T-helper 17 cell (primary cell): ENCODE data around the gene AGO4. TPM values are rescaled to one million over a fixed set of nuclear protein-coding genes. Genes with fewer than 3 reads are reported as not detected.
A peak's percentile ranks its signal among the peaks of the same experiment; 100 is the strongest.
"Not testable (repeated sequence)": the region's sequence is repeated elsewhere in the genome, so short reads cannot be mapped to it uniquely, and the experiment has no call there.

Source experiments
- ATAC-seq: fragments of 150-1000 bp; cut with Tn5 transposase; 2 replicates; pipeline ENCODE4 v1.10.0; 2021; ENCODE audit warnings: mild to moderate bottlenecking, moderate library complexity
- DNase-seq, 3 donors: peaks; one replicate each; pipeline versions ENCODE4 v3.0.0 to v3.0.0-alpha.2; 2020 to 2021
- H3K9me3 ChIP-seq: one replicate; pipeline ENCODE4 v1.7.0; 2013; ENCODE audit warnings: low read length, mild to moderate bottlenecking; ENCODE audit not compliant: control insufficient read depth, poor library complexity, severe bottlenecking
- H3K27ac Mint-ChIP-seq: one replicate; pipeline ENCODE4 v1.8.0; 2022; ENCODE audit warnings: mild to moderate bottlenecking, moderate library complexity, mixed read lengths
- H3K27me3 Mint-ChIP-seq: one replicate; pipeline ENCODE4 v1.8.0; 2022; ENCODE audit warnings: mixed read lengths
- H3K36me3 Mint-ChIP-seq: one replicate; pipeline ENCODE4 v1.8.0; 2022; ENCODE audit warnings: low read depth, mixed read lengths
- H3K4me1 Mint-ChIP-seq: one replicate; pipeline ENCODE4 v1.8.0; 2022; ENCODE audit warnings: mild to moderate bottlenecking, mixed read lengths
- H3K4me3 Mint-ChIP-seq: one replicate; pipeline ENCODE4 v1.8.0; 2022; ENCODE audit warnings: mild to moderate bottlenecking, moderate library complexity, mixed read lengths
- total RNA-seq, 4 donors: library from RNA in 2 of 4; stranded (reverse) in 2 of 4; gene quantifications; one replicate each; pipeline ENCODE4 v1.2.3 and lab custom pipeline; 2022 to 2026

AGO4 gene
- total RNA-seq, 2 donors from 2014 or later: 20.7 to 23.3 TPM

DNA sequence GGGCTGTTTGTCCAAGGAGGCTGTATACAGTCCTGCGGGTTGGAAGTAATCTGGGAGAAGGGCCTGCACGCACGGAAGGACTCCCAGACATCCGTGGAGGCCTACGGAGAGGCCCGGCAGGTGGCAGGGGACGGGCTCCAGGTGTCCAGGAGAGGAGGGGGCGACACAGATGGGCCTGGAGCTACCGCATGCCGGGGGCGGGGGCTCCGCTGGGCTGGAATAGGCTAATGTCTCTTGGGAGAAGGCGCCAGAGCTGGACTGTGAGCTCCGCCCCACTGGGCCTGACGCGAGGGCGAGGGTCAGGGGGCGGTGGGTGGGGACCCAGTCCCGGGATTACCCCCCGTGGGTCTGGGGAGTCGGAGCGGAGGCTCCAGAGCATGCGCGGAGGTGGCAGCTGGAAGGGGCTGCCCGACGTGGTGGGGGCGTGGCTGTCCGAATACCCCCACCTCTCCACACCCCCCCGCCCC is 75.9 kb downstream of the AGO4 start:
- H3K4me1 Mint-ChIP-seq: peaks cover 40% of the 10 kb centered on the region
- peak overlapping the region; percentile 96 for H3K4me3 Mint-ChIP-seq
- DNase-seq (peak; percentile 19 to 61 (median 55)), ATAC-seq (no peak)
- no peaks in the 10 kb centered on the region for H3K9me3 ChIP-seq
- H3K27me3 Mint-ChIP-seq: no peaks in the 10 kb centered on the region
- H3K36me3 Mint-ChIP-seq: peaks cover 3% of the 10 kb centered on the region
- H3K27ac Mint-ChIP-seq: peak overlapping the region; percentile 68

DNA sequence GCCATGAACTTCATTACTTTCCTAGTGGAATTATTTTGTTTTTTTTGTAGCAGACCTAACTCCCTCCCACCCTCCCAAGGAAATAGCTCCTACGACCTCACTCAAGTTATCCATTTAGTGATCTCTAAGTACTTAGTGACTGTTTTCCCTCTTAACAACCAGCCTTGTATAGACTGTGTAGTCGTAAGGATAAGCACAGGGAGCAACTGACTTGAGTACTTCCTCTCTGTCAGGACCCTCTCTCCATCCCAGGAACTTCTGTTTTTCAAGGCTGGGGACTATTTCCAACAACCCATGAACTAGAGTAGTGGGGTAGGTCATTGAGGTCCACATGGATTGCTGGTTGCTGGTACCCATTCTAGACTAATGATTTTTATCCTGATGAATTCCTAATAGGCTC is 77.1 kb downstream of the AGO4 start:
- Mint-ChIP-seq H3K27ac (no peak overlapping the region), H3K27me3 (no peaks in the 10 kb centered on the region), H3K36me3 (peaks cover 5% of the 10 kb centered on the region), H3K4me3 (peak overlapping the region; percentile 60), H3K4me1 (peaks cover 41% of the 10 kb centered on the region)
- ATAC-seq (no peak), DNase-seq (no peak)
- H3K9me3 ChIP-seq: no peaks in the 10 kb centered on the region

DNA sequence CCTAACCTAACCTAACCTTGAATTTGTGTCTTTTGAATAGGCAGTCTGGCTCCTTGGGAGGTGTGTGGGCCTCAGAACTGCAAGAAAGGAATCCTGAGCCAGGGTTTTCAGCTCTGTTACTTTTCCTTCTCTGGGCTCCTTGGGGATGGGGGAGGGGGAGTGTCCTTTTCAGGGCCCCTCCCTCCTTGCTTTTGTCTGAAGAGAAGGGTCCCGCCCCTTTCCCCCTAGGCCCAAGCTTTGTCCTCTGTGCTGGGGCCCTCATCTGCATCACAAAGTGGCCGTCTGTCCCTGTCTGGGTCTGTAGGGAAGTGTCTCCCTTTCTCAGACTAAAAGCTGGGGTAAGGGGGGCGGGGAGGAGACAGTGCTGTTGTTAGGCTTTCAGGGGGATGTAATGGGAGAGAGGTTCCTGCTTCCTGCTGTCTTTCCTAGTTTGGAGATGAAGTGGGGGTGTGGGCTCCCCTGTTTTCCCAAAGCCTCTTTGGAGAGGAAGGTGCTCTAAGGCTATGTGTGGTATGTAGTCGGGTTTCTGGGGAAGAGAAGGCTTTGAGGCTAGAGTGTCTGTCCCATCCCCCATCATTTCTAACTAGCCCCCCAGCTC is 78.2 kb downstream of the AGO4 start:
- no peaks in the 10 kb centered on the region for H3K9me3 ChIP-seq
- H3K4me3 Mint-ChIP-seq: no peak overlapping the region
- ATAC-seq: no peak
- no peaks in the 10 kb centered on the region for H3K27me3 Mint-ChIP-seq
- H3K4me1 Mint-ChIP-seq: peaks cover 44% of the 10 kb centered on the region
- H3K27ac Mint-ChIP-seq: no peak overlapping the region
- no peak for DNase-seq
- H3K36me3 Mint-ChIP-seq: peaks cover 9% of the 10 kb centered on the region

DNA sequence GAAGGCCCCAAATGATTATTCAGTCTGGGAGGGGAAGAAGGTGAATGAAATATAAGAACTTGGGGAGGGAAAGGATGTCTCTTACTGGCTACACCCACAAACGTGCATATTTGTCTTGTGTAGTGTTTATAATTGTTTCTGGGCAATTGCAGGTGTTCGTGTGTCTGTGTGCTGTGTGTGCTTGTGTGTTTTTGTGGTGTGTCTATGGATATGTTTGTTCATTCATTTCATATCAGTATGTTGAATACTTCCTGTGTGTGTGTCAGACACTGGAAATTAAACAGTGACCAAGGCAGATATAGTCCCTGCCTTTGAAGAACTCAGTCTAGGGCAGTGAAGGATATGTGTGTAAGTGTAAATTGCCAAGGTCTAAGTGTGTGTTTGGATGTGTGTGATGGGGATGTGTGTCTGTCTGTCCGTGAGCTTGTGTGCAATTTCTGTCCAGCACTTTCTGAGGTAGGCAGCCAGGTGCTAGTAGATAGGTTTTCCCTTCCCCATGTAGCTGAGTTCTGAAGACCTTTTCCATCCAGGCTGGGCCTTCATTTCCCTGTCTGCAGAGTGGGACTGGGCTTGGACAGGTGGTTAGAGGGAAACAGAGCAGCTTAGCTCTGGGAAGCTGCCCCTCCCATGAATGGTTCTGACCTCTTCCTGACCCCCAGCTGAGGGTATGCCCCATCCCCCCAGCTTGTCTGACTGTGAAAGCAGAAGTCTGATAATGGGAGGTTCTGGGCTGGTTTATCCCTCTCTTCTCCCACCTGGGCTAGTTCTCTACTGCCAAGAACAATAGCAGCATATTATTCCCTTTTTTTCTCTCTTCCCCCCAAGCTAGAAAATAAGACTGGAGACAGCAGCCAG is 79.0 kb downstream of the AGO4 start:
- Mint-ChIP-seq H3K4me1 (peaks cover 45% of the 10 kb centered on the region), H3K4me3 (peak overlapping the region; percentile 28), H3K27me3 (no peaks in the 10 kb centered on the region), H3K27ac (peak overlapping the region; percentile 86), H3K36me3 (peaks cover 10% of the 10 kb centered on the region)
- DNase-seq (no peak), ATAC-seq (no peak)
- no peaks in the 10 kb centered on the region for H3K9me3 ChIP-seq

DNA sequence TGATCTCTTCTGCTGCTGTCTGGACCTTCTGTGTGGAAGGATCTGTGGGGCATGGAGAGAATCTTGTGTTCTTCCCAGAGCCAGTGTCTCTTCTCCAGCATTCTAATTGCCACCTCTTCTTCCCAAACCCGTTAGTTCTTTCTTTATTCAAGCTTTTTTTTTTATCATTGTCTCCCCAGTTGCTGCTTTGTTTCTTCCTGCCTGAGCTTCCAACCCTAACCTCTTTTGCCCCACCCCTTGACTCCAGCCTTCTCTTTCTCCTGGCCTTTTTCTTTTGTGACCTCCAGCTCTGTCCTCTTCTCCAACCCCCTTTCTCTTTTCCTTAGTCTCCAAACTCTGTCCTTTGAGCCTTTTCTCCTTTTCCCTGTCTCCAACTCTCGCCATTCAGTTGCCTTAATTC is 79.7 kb downstream of the AGO4 start:
- ATAC-seq (no peak), DNase-seq (no peak)
- Mint-ChIP-seq H3K4me1 (peaks cover 38% of the 10 kb centered on the region), H3K36me3 (peaks cover 10% of the 10 kb centered on the region), H3K27me3 (no peaks in the 10 kb centered on the region), H3K27ac (peak overlapping the region; percentile 86), H3K4me3 (no peak overlapping the region)
- H3K9me3 ChIP-seq: no peaks in the 10 kb centered on the region

DNA sequence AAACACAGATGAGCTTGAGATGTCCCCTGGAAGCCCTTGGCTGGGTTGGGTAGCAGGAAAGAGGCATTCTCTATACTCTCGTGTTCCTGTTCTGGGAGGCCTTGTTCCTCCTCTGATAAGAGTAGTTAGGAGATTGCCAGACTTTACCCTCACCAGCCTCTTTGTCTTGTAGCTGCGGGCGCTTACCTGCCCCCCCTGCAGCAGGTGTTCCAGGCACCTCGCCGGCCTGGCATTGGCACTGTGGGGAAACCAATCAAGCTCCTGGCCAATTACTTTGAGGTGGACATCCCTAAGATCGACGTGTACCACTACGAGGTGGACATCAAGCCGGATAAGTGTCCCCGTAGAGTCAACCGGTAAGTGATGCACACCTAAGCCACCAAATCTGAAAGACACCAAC is 80.4 kb downstream of the AGO4 start:
- DNase-seq (no peak), ATAC-seq (no peak)
- H3K4me3 Mint-ChIP-seq: no peak overlapping the region
- H3K27me3 Mint-ChIP-seq: no peaks in the 10 kb centered on the region
- H3K36me3 Mint-ChIP-seq: peaks cover 10% of the 10 kb centered on the region
- no peak overlapping the region for H3K27ac Mint-ChIP-seq
- H3K9me3 ChIP-seq: no peaks in the 10 kb centered on the region
- peaks cover 36% of the 10 kb centered on the region for H3K4me1 Mint-ChIP-seq

DNA sequence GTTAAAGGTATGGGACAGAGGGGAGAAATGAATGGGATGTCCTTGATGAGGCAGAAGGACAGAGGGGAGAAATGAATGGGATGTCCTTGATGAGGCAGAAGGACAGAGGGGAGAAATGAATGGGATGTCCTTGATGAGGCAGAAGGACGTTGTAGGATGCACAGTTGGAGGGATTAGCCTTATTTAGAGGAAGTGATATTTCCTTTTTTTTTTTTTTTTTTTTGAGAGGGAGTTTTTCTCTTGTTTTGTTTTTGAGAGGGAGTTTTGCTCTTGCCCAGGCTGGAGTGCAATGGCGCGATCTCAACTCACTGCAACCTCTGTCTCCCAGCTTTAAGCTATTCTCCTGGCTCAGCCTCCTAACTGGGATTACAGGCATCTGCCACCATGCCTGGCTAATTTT is 81.2 kb downstream of the AGO4 start:
- not testable (repeated sequence) for H3K4me3 Mint-ChIP-seq, DNase-seq, ATAC-seq, H3K27ac Mint-ChIP-seq, H3K9me3 ChIP-seq, H3K27me3 Mint-ChIP-seq
- Mint-ChIP-seq H3K36me3 (peaks cover 10% of the 10 kb centered on the region), H3K4me1 (peaks cover 33% of the 10 kb centered on the region)

DNA sequence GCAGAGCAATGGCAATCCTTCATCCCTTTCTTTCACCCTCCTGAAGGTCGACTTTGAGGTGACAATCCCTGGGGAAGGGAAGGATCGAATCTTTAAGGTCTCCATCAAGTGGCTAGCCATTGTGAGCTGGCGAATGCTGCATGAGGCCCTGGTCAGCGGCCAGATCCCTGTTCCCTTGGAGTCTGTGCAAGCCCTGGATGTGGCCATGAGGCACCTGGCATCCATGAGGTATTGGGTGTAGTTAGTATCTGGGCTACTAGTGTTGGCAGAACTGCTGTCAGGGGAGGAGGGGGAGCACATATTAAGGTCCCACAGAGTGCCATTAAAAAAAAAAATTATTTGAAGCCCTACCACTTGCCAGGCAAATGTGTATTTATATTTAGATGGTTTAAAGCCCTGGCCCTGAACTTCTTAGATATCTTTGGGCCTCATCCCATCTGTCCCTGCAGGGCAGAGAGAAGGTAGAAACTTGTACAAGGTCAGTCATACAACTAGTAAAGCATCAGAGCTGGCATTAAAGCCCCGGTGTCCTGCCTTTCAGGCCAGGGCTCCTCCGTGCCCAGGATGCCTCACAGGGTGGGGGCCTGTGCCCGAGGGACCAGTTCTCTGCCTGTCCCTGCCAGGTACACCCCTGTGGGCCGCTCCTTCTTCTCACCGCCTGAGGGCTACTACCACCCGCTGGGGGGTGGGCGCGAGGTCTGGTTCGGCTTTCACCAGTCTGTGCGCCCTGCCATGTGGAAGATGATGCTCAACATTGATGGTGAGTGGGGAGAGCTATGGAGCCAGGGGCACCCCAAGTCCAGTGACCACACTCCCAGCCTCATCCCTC is 85.4 kb downstream of the AGO4 start:
- H3K4me1 Mint-ChIP-seq: peaks cover 14% of the 10 kb centered on the region
- no peak for ATAC-seq
- H3K27ac Mint-ChIP-seq: no peak overlapping the region
- H3K4me3 Mint-ChIP-seq: no peak overlapping the region
- no peak for DNase-seq
- no peaks in the 10 kb centered on the region for H3K27me3 Mint-ChIP-seq
- no peaks in the 10 kb centered on the region for H3K9me3 ChIP-seq
- H3K36me3 Mint-ChIP-seq: peaks cover 15% of the 10 kb centered on the region

DNA sequence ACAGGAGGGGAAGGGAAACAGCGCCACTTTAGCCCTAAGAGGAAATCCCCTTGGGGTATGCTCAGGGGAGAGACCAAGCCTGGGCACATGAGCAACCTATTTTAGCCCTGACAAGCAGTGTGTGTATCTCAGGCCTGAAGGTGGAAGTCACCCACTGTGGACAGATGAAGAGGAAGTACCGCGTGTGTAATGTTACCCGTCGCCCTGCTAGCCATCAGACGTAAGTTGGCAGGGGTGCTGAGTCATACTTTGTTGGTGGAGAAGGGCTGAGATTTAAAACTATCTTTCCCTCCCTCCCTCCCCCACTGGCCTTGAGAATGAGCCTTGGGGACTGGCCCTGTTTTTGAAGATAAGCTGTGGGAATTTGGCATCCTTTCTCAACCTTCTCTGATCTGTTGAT is 86.4 kb downstream of the AGO4 start:
- no peaks in the 10 kb centered on the region for H3K27me3 Mint-ChIP-seq
- no peak for DNase-seq
- peak overlapping the region; percentile 61 for H3K4me3 Mint-ChIP-seq
- H3K27ac Mint-ChIP-seq: peak overlapping the region; percentile 2
- peaks cover 12% of the 10 kb centered on the region for H3K36me3 Mint-ChIP-seq
- peak; percentile 88 for ATAC-seq
- peaks cover 9% of the 10 kb centered on the region for H3K4me1 Mint-ChIP-seq
- no peaks in the 10 kb centered on the region for H3K9me3 ChIP-seq

DNA sequence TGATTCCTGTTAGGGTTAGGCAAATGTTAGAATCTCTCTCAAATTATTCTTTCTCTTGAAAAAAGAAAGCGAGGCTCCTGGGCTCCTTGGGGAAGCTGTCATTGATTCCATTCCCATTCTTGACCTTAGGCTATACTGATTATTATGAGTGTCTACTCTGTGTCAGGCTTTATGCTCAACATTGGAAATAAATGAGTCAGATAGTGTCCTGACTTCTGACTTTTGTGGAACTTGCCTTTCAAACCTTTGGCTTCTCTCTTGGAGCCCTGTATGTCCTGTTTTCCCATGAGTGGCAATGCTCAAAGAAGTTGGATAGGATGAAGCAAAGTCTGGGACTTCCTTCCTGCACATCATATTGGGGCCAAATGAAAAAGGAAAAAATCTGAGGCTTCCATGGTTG is 86.8 kb downstream of the AGO4 start:
- ATAC-seq (no peak), DNase-seq (no peak)
- no peaks in the 10 kb centered on the region for H3K27me3 Mint-ChIP-seq
- peaks cover 12% of the 10 kb centered on the region for H3K36me3 Mint-ChIP-seq
- H3K4me1 Mint-ChIP-seq: peaks cover 9% of the 10 kb centered on the region
- peak overlapping the region; percentile 2 for H3K27ac Mint-ChIP-seq
- H3K4me3 Mint-ChIP-seq: no peak overlapping the region
- H3K9me3 ChIP-seq: no peaks in the 10 kb centered on the region

DNA sequence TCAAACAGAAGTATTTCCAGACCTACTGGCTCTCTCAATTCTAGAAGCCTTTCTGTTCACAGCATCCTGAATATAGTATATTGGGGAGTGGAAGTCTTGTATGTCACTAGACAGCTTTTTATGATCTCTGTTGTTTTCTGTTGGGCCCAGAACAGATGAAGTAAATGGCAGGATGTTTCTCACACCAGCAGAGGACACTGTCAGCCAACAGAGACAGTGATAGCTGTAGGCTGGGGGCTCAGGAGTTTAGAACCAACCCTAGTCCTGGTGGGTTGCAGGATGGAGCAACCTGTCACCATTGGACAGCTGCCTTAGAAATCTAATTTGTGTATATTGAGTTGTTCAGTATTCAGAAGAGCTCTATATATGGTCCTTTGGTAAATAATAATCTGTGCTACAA is 92.1 kb downstream of the AGO4 start:
- no peaks in the 10 kb centered on the region for H3K9me3 ChIP-seq
- peaks cover 5% of the 10 kb centered on the region for H3K4me1 Mint-ChIP-seq
- ATAC-seq: no peak
- H3K27me3 Mint-ChIP-seq: no peaks in the 10 kb centered on the region
- H3K36me3 Mint-ChIP-seq: peaks cover 13% of the 10 kb centered on the region
- DNase-seq: no peak
- no peak overlapping the region for H3K4me3 Mint-ChIP-seq
- H3K27ac Mint-ChIP-seq: no peak overlapping the region

DNA sequence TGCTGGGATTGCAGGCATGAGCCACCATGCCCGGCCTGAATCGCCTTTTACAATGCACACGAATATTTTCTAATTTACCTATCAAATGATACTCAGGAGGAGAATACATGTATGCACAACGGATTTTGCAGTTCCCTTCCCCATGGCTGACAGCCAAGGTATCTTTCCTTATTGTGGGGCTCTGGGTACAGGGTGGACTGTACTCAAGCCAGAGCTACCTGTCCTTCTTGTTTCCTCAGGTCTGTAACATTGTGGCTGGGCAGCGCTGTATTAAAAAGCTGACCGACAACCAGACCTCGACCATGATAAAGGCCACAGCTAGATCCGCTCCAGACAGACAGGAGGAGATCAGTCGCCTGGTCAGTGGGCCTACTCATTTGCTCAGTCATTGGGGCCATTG is 93.4 kb downstream of the AGO4 start:
- H3K36me3 Mint-ChIP-seq: peaks cover 13% of the 10 kb centered on the region
- H3K27me3 Mint-ChIP-seq: no peaks in the 10 kb centered on the region
- no peak for DNase-seq
- no peak for ATAC-seq
- no peaks in the 10 kb centered on the region for H3K9me3 ChIP-seq
- H3K27ac Mint-ChIP-seq: no peak overlapping the region
- H3K4me3 Mint-ChIP-seq: no peak overlapping the region
- H3K4me1 Mint-ChIP-seq: peaks cover 5% of the 10 kb centered on the region

DNA sequence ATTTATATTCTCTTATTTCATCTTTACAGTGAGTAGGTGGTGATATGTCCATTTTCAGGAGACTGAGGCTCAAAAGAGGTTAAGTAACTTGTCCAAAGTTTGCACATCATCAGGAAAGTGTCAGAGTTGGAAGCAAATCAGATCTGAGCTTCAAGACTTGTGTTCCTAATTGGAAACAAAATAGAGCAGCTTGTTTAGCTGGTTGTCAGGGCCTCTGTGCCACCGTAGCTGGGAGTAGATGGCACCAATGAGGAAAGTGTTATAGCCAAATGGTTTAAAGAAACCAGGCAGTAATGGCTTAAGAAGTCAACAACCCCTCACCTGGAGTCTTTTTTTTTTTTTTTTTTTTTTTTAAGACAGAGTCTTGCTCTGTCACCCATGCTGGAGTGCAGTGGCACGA is 94.9 kb downstream of the AGO4 start:
- H3K9me3 ChIP-seq: no peaks in the 10 kb centered on the region
- Mint-ChIP-seq H3K27ac (no peak overlapping the region), H3K27me3 (no peaks in the 10 kb centered on the region), H3K36me3 (peaks cover 12% of the 10 kb centered on the region), H3K4me1 (no peaks in the 10 kb centered on the region), H3K4me3 (no peak overlapping the region)
- DNase-seq (no peak), ATAC-seq (no peak)
